Epithelial cell of prostate (primary cell): ENCODE measurements around the gene CCNJL.
A peak's percentile ranks its signal among the peaks of the same experiment; 100 is the strongest.

Source experiments
- DNase-seq: peaks from one replicate; pipeline ENCODE4 v3.0.0-alpha.2; 2011; ENCODE audit warnings: low read depth, low spot score
- H3K27ac ChIP-seq: fragments of 450-650 bp; 2 replicates; pipeline ENCODE4 v1.5.1; 2017; ENCODE audit warnings: mild to moderate bottlenecking

The CCNJL gene

DNA sequence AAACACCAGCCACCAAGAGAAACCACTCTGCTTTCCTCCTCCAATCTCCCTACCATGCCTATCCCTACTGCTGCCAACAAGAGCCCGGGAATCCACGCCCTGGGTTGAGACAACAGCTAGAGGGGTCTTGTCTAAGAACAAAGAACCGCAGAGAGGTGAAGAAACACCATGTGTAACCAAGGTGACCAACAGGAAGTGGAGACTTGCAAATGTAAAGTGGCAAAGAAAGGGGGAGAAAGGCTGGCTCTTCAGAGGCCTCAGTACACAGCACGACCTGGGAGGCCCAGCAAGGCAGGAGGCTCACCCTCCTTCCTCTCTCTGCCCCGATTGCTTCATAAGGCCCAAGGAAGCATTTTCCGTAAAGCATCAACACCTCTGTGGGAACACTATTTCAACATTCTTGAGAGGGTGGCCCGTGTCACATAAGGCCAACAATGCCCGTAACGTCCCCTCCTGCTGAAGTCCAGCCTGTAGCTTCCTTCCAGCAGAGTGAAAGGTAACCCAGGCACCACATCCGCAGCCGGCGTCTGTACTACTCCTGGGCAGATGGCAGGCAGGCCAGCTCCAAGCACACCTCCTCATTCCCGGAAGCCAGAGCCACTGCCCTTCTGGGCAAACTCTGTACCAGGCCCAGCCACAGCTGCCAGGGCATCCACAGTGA lies 18.3 kb downstream of the CCNJL start:
- DNase-seq, result no peak
- H3K27ac ChIP-seq, result no peak overlapping the region

DNA sequence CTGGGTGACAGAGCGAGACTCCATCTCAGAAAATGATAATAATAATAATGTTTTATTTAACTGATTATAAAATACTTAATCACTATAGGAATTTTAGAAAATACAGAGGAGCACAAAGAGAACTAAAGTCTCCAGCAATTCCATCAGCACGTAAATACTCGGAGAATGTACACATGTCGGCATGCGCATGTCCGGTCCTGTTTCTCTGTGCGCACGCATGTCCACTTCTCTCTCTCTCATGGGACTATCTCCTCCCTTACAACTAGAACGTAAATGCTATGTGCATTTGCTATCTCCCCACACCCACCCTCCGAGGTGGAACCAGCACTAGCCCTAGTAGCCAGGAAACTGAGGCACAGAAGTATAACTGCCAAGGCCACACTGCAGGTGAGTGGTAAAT lies 19.0 kb downstream of the CCNJL start:
- no peak overlapping the region for H3K27ac ChIP-seq
- DNase-seq, result no peak

DNA sequence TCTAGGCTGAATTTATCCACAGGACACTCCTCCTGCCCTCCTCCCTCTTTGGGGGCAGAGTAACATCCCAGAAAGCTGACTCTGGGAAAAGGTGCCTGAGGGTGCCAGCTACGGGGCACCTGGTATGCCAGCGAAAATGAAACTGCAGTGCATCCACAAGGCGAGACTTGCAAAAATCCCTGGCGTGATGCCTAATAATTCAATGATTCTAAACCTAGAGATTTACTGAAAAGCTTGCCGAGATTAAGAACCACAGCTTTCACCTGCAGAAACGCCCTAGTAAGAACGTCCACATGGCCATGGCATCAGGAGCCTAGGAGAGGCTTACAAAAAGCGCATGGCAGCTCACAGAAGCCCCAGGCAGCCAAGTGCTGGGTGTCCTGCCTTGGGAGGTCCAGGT lies 20.9 kb downstream of the CCNJL start:
- DNase-seq, result peak; percentile 33
- H3K27ac ChIP-seq, result peak overlapping the region; percentile 30

DNA sequence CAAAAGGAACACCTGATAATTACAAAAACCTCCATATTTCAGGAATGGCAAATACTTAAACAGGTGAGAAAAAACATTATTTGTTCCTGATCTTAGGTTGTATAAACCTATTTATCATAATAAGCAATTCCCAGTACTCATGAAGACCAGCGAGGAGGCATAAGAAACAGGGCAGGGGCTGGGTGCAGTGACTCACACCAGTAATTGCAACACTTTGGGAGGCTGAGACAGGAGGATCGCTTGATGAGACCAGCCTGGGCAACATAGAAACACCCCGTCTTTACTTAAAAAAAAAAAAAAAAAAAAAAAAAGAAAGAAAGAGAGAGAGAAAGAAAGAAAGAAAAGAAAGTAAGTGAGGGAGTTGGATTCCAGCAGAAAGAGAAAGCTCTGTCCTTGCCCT lies 21.6 kb downstream of the CCNJL start:
- no peak overlapping the region for H3K27ac ChIP-seq
- no peak for DNase-seq

DNA sequence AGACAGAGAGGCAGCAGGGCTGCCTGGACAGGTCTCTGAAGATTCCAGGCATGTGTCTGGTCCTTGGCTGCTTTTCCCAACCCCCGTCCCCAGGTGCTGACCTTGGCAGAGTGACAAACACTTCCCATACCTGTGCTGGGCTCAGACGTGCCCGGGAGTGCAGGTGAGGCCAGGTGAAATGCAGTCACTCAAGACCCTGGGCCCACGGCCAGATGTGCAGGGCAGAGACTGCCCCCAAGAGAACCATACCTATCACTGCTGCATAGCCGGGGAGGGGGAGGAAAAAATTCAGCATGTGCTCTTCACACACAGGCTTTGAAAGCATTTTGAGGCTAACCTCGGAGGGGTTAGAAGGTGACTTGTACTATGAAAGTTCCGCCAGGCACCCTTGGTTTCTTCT lies 22.6 kb downstream of the CCNJL start:
- peak; percentile 18 for DNase-seq
- peak overlapping the region; percentile 52 for H3K27ac ChIP-seq

DNA sequence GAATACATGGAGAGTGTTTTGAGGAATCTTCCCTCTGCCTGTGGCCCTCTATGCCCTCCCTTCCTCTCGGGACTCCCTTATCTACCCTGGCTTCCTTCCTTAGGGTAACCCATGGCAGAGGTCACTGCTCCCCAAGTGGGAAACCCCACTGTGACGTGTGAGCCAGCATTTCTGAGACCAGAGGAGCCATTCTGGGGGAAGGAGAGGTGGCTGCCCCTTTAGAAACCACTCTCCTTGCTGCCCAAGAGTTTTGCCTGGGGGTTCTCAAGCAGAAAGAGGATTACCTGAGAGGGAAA lies 23.1 kb downstream of the CCNJL start:
- DNase-seq, result no peak
- peak overlapping the region; percentile 52 for H3K27ac ChIP-seq

DNA sequence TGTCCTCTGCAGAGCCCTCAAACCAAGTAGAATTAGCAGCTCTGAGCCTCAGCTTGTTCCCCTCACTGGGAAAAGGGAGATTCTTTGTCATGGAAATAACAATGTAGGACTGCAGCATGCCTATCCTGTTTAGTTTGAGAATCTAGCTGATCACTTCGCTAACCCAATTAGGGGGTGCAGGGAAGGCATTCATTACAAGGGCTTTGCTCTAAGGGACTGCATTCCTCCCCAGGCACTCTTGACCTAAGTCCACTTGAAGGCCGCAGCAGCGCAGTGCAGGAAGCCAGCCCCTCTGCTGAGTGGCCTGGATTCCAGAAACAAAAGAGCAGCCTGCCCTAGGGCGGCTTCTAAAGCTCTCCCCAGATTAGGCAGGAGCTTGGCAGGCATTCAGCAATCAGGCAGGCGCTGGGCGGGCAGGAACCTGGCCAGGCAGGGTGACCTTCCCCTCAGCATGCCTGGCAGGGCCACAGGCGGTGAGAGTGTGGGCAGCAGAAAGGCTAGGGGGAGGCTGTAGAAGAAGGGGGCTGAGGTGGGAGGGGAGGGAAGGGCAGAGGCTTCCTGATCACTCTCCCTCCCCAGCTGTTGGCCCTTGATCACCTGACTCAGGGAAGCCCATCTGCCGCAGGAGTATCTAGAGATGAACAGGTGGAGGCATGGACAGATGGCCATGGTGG lies 24.8 kb downstream of the CCNJL start:
- no peak for DNase-seq
- H3K27ac ChIP-seq, result no peak overlapping the region

DNA sequence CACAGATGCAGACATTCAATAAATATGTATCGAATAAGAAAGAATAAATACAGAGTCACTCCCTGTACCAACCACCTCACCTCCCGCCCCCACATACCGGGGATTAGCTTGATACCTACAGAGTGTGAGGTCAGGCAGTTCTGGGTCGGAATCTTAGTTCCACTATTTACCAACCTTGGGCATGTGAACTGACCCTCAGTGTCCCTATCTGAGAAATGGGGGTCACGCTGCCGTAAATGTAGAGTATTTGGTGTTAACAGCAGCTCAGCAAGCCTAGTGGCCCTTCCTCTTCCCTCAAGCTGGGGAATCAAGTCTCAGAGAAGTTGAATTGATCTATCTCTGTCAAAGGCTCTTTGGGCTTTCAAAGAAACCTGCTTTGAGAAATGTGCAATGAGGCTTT lies 25.4 kb downstream of the CCNJL start:
- no peak for DNase-seq
- H3K27ac ChIP-seq, result no peak overlapping the region

DNA sequence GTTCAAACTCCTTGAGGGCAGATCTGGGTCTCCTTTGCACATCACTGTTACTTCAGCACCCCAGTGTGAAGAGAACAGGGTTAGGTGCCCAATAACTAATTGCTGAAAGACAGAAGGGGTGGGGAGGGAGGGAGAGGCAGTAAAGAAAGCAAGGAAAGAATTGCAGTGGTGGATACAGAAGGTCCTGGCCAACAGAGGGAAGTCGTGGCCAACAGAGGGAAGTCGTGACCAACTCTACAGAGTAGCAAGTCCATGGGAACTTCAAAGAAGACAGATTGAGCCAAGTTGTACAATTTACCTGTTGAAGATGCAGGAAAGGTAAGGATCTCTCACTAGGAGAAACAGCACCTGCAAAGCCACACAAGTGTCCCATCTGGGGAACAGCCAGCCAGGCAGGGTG lies 27.0 kb downstream of the CCNJL start:
- no peak for DNase-seq
- no peak overlapping the region for H3K27ac ChIP-seq

DNA sequence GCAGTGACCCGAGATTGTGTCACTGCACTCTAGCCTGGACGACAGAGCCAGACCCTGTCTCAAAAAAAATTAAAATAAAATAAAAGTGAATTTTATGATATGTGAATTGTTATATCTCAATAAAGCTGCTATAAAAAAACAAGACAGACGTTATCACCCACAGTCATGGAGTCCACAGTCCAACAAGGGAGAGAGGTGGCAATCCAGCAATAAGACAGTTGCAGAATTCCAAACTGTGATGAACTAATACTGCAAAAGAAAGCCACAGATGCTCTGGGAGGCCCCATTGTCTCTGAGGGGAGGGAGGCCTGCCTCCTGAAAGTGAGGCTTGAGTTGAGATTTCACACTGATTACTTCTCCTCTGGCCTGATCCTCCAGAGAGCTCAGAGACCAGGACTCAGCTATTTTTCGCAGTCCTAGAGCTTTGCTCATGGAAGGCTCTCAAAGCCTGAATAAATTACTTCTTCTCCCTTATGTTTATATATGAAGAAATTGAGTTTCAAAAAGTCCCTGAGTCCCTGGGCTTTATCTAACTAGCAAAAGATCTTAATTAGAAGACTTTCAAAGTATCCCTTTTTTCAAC lies 28.0 kb downstream of the CCNJL start:
- no peak for DNase-seq
- no peak overlapping the region for H3K27ac ChIP-seq

DNA sequence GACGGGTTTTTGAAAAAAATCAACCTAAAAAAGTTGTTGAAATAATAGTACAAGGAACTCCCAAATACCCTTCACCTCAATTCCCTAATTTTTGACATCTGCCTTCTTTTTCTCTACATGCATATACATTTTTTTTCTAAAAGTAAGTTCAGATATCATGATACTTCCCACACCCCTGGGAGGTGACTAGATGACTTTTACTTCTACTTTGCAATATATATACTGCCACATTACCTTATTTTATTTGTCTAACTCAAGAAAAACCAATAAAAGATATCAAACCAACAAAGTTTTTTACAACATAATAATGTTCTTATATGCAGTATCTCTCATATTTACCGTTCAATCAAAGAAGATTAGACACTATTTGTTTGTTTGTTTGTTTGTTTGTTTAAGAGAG lies 31.1 kb downstream of the CCNJL start:
- H3K27ac ChIP-seq, result no peak overlapping the region
- no peak for DNase-seq

DNA sequence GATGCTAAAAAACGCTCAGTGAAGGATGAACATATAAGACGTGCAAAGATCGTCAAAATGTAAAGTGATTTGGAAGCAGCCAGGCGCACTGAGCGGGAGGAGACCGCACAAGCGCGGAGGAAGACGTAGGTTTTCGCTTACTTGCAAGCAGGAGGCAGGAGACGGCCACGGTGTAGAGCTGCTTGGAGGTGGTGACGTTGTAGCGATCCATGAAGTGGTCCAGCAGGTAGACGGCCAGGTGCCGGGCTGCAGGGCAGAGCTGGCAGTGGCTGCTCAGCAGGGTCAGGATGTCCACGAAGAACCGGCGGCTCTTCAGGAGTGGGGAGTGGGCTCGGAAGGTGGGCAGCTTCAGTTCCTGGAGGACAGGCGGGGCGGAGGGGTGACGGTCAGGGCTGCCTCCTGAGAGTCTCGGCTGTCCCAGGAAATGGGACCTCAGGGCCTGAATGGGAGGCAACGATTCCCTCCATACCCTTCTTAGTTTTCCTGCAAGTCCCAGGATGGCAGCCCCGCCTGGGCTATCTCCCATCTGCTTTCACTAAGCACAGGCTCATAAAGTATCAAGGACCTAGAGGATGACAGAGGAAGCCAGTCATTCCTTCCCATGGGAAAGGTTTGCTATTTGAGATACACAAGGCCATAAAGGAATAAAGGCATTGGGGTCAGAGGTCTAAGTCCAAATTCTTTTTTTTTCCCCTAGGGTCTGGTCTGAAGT lies 31.8 kb downstream of the CCNJL start:
- no peak overlapping the region for H3K27ac ChIP-seq
- DNase-seq, result no peak

DNA sequence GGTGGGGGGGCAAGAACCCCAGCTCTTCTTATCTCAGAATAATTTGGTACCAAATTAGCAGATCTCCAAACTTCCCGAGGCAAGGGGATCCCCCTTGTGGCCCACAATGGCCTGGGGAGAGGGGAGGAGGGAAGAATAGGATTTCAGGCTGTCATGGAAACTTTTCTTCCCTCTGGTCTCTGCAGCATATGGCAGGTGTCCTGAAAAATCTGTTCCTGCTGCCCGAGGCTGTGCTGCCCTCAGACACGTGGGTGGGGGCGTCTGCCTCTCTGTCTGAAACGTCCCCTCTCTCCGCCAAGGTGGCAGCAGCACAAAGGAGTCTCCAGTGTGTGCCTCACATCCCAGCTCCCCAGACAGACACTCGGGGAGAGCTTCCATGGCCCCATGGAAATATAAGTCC lies 34.0 kb downstream of the CCNJL start:
- H3K27ac ChIP-seq, result no peak overlapping the region
- DNase-seq, result no peak

DNA sequence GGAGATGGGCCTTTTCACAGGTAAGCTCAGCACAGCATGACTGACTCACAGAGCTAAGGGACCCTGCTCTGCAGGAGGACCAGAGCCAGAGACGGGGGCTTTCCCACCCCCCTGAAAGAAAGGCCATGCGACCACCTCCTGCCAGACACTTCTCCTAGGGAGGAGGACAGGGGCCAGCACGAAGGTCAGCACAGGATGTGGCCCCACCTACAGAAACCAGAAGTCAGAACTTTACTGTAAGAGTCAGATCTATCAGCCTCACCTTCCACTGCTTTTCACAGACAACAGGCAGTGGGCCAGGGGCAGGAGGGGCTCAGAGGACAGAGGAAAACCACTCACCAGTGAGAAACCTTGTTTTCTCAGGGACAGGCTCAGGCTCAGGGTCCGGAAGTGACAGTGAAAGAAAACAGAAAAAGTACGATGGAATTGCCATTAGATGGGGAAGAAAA lies 37.9 kb downstream of the CCNJL start:
- no peak for DNase-seq
- no peak overlapping the region for H3K27ac ChIP-seq

DNA sequence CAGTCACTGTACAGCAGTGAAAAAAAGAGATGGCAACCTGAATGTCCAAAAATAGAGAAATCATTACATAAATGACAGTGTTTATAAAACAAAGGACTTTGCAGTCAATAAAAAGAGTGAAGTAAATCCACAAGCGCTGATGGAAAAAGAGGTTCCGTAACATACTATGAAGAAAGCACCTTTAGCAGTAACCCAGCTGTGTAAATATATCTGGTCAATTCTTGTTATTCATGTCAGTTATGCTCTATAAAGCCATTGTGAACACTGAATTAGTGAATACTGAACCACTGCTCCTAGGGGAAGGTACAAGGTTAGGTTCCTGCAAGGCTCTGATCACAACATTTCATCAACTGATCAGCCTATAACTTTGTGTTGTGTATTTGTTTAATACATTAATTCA lies 39.5 kb downstream of the CCNJL start:
- H3K27ac ChIP-seq, result no peak overlapping the region
- no peak for DNase-seq

DNA sequence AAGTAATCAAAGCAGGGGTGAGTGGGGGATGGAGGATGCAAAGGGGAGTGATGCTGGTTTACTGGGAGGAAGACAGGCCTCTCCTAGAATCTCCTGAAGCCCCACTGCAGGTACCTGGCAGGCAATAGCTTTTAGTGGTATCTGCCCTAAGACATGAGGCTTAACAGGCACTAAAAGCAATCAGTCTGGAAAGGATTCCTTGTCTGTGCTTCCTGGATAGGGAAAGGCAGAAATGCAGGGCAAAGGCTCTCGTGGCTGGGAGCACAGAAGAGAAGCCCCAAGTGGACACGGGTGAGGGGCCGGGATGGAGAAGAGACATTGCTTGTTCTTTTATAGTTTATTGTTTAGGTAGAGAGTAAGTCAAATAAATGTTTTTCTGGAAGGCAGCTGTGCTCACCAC lies 40.1 kb downstream of the CCNJL start:
- no peak overlapping the region for H3K27ac ChIP-seq
- no peak for DNase-seq

DNA sequence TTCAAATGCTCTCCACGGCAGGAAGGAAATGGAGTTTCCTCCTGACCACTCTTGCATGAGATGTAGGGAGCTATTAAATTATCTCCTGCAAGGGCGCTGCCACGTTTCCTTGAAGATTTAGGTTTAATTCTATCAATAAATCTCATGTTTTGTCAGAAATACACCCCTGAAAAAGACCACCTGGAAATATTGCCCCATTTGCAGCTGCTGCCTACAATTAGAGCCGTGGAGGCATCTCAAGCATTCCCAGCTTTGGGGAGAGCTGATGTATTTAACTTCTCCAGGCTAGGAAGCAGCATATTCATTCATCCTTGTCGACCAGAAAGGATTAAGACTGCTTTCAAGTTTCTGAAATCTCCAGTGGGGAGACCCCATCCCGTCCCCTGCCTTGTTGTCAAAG lies 40.5 kb downstream of the CCNJL start:
- peak overlapping the region; percentile 72 for H3K27ac ChIP-seq
- DNase-seq, result no peak

DNA sequence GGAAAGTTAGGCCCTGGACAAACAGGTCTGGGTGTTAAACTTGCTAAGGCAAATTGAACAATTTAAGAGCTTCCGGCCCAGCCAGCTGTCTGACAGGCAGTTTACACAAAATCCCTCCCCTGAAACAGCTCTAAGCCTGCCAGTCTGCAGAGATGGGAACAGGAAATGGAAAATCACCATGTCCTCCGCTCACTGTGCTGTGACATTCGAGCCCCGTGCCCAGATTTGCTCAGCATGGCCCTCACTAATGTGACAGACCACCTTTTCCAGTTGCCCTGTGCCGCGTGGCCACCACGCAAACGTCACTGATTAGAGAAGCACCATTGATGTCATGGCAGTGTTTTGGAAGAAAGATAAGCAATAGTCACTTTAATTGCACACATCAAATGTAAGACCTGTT lies 41.0 kb downstream of the CCNJL start:
- peak overlapping the region; percentile 72 for H3K27ac ChIP-seq
- DNase-seq, result no peak

DNA sequence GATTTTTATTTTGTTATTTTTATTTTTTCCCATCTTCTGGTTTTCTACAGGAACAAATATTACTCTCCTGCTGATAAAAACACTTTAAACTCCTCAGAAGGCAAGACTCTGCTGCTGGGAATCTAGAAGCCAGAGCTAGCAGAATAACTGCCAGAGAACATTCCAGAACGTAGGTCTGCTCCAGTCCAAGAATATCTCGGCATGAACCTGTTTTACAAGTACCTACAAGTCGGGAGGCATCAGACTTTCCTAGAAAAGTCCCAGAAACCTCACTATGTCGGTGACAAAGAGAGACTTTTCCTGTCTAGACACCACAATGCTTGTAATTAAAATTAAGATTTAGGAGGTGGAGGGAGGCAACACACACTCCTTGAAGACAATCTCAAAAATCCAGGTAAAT lies 41.7 kb downstream of the CCNJL start:
- peak overlapping the region; percentile 72 for H3K27ac ChIP-seq
- DNase-seq, result no peak

DNA sequence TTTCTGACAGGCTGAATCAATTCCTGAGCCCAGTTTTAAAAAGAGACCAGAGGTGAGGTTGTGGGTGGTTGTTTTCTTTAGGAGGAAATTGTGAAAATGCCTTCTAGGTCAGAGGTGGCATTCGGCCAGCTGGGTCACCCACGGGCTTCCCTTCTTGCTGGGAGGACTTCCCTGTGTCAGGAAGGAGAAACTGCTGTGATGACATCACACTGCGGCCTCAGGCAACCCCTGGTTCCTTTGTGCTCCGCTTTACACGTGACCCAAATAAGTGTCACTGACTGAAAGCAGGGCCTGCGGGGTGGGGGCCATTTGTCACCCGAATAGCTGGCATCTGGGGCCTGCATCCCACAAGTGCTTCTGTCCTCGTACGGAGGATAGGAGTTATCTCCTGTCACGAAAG lies 43.3 kb downstream of the CCNJL start:
- peak; percentile 24 for DNase-seq

DNA sequence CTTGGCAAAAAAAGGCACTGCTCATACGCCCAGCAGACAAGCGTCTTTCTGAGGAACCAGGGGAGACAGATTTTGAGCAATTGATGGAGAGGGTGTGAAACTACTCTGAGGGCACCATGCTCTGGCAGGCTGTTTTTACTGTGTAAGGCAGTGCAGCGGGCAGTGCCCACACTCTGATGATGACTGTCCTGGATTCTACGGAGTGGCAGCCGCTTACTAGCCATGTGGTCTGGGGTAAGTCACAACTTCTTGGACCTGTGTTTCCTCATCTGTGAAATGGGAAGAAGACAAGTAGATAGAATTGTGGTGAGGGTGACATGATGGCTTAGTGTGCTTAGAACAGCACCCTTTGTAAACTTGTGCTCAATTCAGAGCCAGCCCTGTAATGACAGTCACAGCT lies 44.2 kb downstream of the CCNJL start:
- DNase-seq, result no peak
- no peak overlapping the region for H3K27ac ChIP-seq

More for the DNA sequence above, 43.3 kb downstream of the CCNJL start:
- no peak overlapping the region for H3K27ac ChIP-seq
